GM12878 (cell line): Measurements from ENCODE around the gene RAET1G. TPM values are rescaled to one million over a fixed set of nuclear protein-coding genes. Genes with fewer than 3 reads are reported as not detected.
"Not testable (repeated sequence)": the region's sequence is repeated elsewhere in the genome, so short reads cannot be mapped to it uniquely, and the experiment has no call there.

Source experiments
- ATAC-seq: fragments of 200-7000 bp; cut with Tn5 transposase; 3 replicates; pipeline ENCODE4 v1.9.1; 2020; ENCODE audit warnings: mild to moderate bottlenecking, moderate library complexity
- BruUV-seq: library from RNA; stranded (reverse); fragments of 400-500 nt; replicated peaks from 2 replicates; lab custom pipeline; 2021; lab: Mats Ljungman, UMichigan
- CTCF ChIA-PET: fragments of 300-600 bp; sonication (Branson Sonifier 250); formaldehyde crosslinking; extraction: SDS; loops from one replicate; lab custom pipeline; 2021; ENCODE audit warnings: inconsistent platforms; lab: Yijun Ruan, JAX
- POLR2A ChIA-PET: fragments of 350-600 bp; formaldehyde crosslinking; extraction: SDS; loops from one replicate; lab custom pipeline; 2021; ENCODE audit warnings: inconsistent platforms; lab: Charles Lee
- RAD21 ChIA-PET: fragments of 300-600 bp; sonication (Branson Sonifier 250); formaldehyde crosslinking; loops from one replicate; lab custom pipeline; 2023; ENCODE audit warnings: antibody characterized with exemption; ENCODE audit not compliant: unreplicated experiment; lab: Charles Lee
- SMC1A ChIA-PET: fragments of 300-600 bp; sonication (Branson Sonifier 250); formaldehyde crosslinking; loops from one replicate; lab custom pipeline; 2023; ENCODE audit not compliant: unreplicated experiment, uncharacterized antibody; lab: Charles Lee
- DNase-seq: peaks from one replicate; pipeline ENCODE4 v3.0.0-alpha.2; 2011; ENCODE audit warnings: low read depth, low spot score
- FAIRE-seq: peaks from 3 replicates; lab custom pipeline; 2011; peaks lifted over from hg19 to GRCh38; lab: Jason Lieb, UNC
- H2AFZ ChIP-seq: 2 replicates; pipeline ENCODE4 v1.6.0; 2011; ENCODE audit warnings: low read depth, low read length, control low read depth; ENCODE audit not compliant: control insufficient read depth
- H3K27ac ChIP-seq: 2 replicates; pipeline ENCODE4 v1.5.1; 2011; ENCODE audit warnings: control low read depth; ENCODE audit not compliant: control insufficient read depth, insufficient read depth
- H3K27me3 ChIP-seq, 2 experiments: replicated peaks in 1 of 2; 2 replicates each; pipeline versions ENCODE4 v1.6.0 to v1.6.1; 2011; ENCODE audit warnings: low read length in 1 of 2; ENCODE audit not compliant: control insufficient read depth in 2 of 2, insufficient read depth in 2 of 2
- H3K36me3 ChIP-seq, 2 experiments: 2 replicates each; pipeline ENCODE4 v1.5.1; 2011; ENCODE audit warnings: low read length in 1 of 2; ENCODE audit not compliant: control insufficient read depth in 2 of 2, insufficient read depth in 2 of 2
- H3K4me1 ChIP-seq: 2 replicates; pipeline ENCODE4 v1.6.1; 2011; ENCODE audit warnings: mild to moderate bottlenecking, low read length, moderate library complexity, mixed read lengths; ENCODE audit not compliant: control insufficient read depth, insufficient read depth
- H3K4me2 ChIP-seq: 2 replicates; pipeline ENCODE4 v1.6.0; 2011; ENCODE audit warnings: control low read depth; ENCODE audit not compliant: control insufficient read depth, insufficient read depth
- H3K4me3 ChIP-seq: fragments of 200-600 bp; sonication (generic); 2 replicates; pipeline ENCODE4 v1.5.1; 2016
- H3K79me2 ChIP-seq: 2 replicates; pipeline ENCODE4 v1.6.0; 2011; ENCODE audit warnings: low read length; ENCODE audit not compliant: control insufficient read depth, insufficient read depth
- H3K9ac ChIP-seq: 2 replicates; pipeline ENCODE4 v1.8.0; 2011; ENCODE audit warnings: low read length, control low read depth, mixed read lengths; ENCODE audit not compliant: control insufficient read depth, insufficient read depth
- H3K9me3 ChIP-seq: replicated peaks from 3 replicates; pipeline ENCODE4 v1.5.1; 2011; ENCODE audit warnings: mild to moderate bottlenecking, low read length; ENCODE audit not compliant: control insufficient read depth, insufficient read depth
- H4K20me1 ChIP-seq: 2 replicates; pipeline ENCODE4 v1.6.0; 2011; ENCODE audit not compliant: control insufficient read depth, insufficient read depth
- CBX3 ChIP-seq: fragments of 200-600 bp; sonication (generic); IDR thresholded peaks from 2 replicates; pipeline ENCODE4 v1.6.1; 2016; ENCODE audit warnings: low read depth, borderline replicate concordance
- MXI1 ChIP-seq: fragments of 150-350 bp; IDR thresholded peaks from 2 replicates; pipeline ENCODE4 v1.6.1; 2011; ENCODE audit warnings: low read depth, mild to moderate bottlenecking, inconsistent platforms, low read length, improper control_type of control experiment
- MYB ChIP-seq: fragments of 150-350 bp; IDR thresholded peaks from 2 replicates; pipeline ENCODE4 v1.6.1; 2014; ENCODE audit warnings: mild to moderate bottlenecking, low read depth, low read length, borderline replicate concordance
- NBN ChIP-seq: fragments of 450-650 bp; IDR thresholded peaks from 2 replicates; pipeline ENCODE4 v1.6.1; 2016
- NKRF ChIP-seq: fragments of 450-650 bp; conservative IDR thresholded peaks from 2 replicates; pipeline ENCODE4 v1.6.1; 2017; ENCODE audit warnings: mild to moderate bottlenecking, moderate library complexity
- NR2C1 ChIP-seq: fragments of 450-650 bp; IDR thresholded peaks from 2 replicates; pipeline ENCODE4 v1.6.1; 2017; ENCODE audit warnings: antibody characterized with exemption, mild to moderate bottlenecking, moderate library complexity
- RB1 ChIP-seq: fragments of 450-650 bp; formaldehyde crosslinking; IDR thresholded peaks from 2 replicates; pipeline ENCODE4 v1.6.1; 2017; ENCODE audit warnings: mild to moderate bottlenecking, borderline replicate concordance
- TAF1 ChIP-seq: IDR thresholded peaks from 2 replicates; pipeline ENCODE4 v1.6.1; 2011; ENCODE audit warnings: mild to moderate bottlenecking, low read depth, low read length, borderline replicate concordance
- ZNF384 ChIP-seq: IDR thresholded peaks from 2 replicates; pipeline ENCODE4 v1.6.1; 2012; ENCODE audit warnings: low read depth, mild to moderate bottlenecking, low read length, improper control_type of control experiment, borderline replicate concordance
- WGBS: methylation state at CpG from one replicate; pipeline ENCODE4 v1.1.6; 2016; ENCODE audit warnings: low lambda C conversion rate; ENCODE audit not compliant: insufficient replicate concordance, insufficient coverage; ENCODE audit errors: missing lambda C conversion rate; 5-methylcytosine and 5-hydroxymethylcytosine counted together
- in situ Hi-C: fragments of 300-500 bp; cut with MboI; formaldehyde crosslinking; loops from 9 replicates; pipeline ENCODE4 v1.14.3; 2018; ENCODE audit warnings: mixed read lengths
- intact Hi-C: fragments of 100-400 bp; cut with micrococcal nuclease; formaldehyde crosslinking; loops from one replicate; pipeline ENCODE4 v1.14.2; 2022; ENCODE audit not compliant: unreplicated experiment
- polyA plus RNA-seq, 11 experiments: library from polyadenylated mRNA; depleted of rRNA in 4 of 11; unstranded in 6 of 11; stranded (reverse) in 5 of 11; fragments of >200 nt; fragmentation: Nextera tagmentation in 4 of 11; fragmentation: Illumina TruSeq in 1 of 11; extraction: Ambion mirVana in 4 of 11; extraction: Trizol in 1 of 11; gene quantifications; 1 replicate in 1 of 11; 2 replicates in 10 of 11; pipeline versions ENCODE4 v1.2.1 to v1.2.3, GENCODE V29; 2011 to 2016; ENCODE audit warnings: inconsistent platforms in 2 of 11, missing spikeins in 2 of 11, low read depth in 1 of 11
- total RNA-seq, 4 experiments: library from RNA; depleted of rRNA in 3 of 4; stranded (reverse); fragments of >200 nt in 3 of 4; fragmentation: Illumina TruSeq in 1 of 4; extraction: Trizol in 1 of 4; gene quantifications; 2 replicates each; pipeline versions ENCODE4 v1.2.1 to v1.2.3, GENCODE V29; 2013 to 2021
- TF ChIP-seq, protein P1 (sequence below): fragments of 450-650 bp; IDR thresholded peaks from 2 replicates; pipeline ENCODE4 v1.6.1; 2017; ENCODE audit warnings: low read depth, mild to moderate bottlenecking, moderate library complexity
- TF ChIP-seq, protein P2 (sequence below): fragments of 450-650 bp; IDR thresholded peaks from 2 replicates; pipeline ENCODE4 v1.6.1; 2017; ENCODE audit warnings: mild to moderate bottlenecking

The RAET1G gene
- total and polyA plus RNA-seq, 10 of the 15 experiments (the other 5 are each of a cell fraction or from before 2014, with no cell fraction given) = not detected

DNA sequence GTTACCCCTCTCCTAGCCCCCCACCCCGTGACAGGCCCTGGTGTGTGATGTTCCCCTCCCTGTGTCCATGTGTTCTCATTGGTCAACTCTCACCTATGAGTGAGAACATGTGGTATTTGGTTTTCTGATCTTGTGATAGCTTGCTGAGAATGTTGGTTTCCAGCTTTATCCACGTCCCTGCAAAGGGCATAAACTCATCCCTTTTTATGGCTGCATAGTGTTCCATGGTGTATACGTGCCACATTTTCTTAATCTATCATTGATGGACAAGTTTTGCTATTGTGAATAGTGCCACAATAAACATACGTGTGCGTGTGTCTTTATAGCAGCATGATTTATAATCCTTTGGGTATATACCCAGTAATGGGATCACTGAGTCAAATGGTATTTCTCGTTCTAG is 31.1 kb downstream of the RAET1G start:
- H3K4me3 ChIP-seq, POLR2A ChIA-PET, H3K9me3 ChIP-seq, SMC1A ChIA-PET, H3K9ac ChIP-seq, CTCF ChIA-PET, H4K20me1 ChIP-seq, H2AFZ ChIP-seq, DNase-seq, H3K27me3 ChIP-seq, BruUV-seq, RAD21 ChIA-PET, in situ Hi-C loops, ATAC-seq, H3K27ac ChIP-seq, H3K79me2 ChIP-seq, H3K36me3 ChIP-seq, intact Hi-C loops, H3K4me2 ChIP-seq, FAIRE-seq, H3K4me1 ChIP-seq: not testable (repeated sequence)
- WGBS = 15% methylated on average over 6 of the region's 6 CpGs

DNA sequence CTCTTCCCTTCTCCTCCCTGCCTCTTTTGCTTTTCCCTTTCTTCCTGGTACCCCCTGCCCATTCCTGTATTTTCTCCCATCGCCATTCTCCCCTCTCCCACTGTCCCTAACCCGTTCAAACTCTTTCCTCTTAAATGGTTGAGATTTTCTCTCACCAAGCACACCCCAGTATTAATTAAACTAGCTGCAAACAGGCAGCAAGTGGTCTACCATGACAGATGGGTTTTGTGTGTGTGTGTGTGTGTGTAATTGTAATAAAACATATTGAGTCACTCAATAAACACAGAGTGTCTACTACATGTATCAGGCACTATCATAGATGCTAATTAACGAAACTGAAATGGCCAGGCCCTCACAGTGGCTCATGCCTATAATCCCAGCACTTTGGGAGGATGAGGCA is 31.7 kb downstream of the RAET1G start:
- CTCF ChIA-PET = no interaction called here
- no peak for DNase-seq
- in situ Hi-C loops (no loop called here), intact Hi-C loops (no loop called here)
- Histone ChIP-seq H3K27me3 (no peaks in the 10 kb centered on the region; a peak in 2 of 4 replicates), H3K4me3 (no peak overlapping the region), H3K79me2 (no peaks in the 10 kb centered on the region), H3K36me3 (no peaks in the 10 kb centered on the region), H3K4me2 (no peak overlapping the region), H3K9ac (no peak overlapping the region), H3K9me3 (no peaks in the 10 kb centered on the region), H3K4me1 (no peaks in the 10 kb centered on the region), H2AFZ (no peak overlapping the region), H4K20me1 (no peaks in the 10 kb centered on the region), H3K27ac (no peak overlapping the region)
- POLR2A ChIA-PET = no interaction called here
- no peak for ATAC-seq
- 6% methylated on average over 3 of the region's 3 CpGs for WGBS
- RAD21 ChIA-PET = no interaction called here
- no TSS peak for BruUV-seq
- FAIRE-seq = no peak
- TF ChIP-seq CBX3 (no peak), NR2C1 (no peak), TAF1 (no peak), ZNF384 (no peak), MXI1 (no peak), RB1 (no peak), NBN (no peak), MYB (no peak), NKRF (no peak)
- TF ChIP-seq, protein P1, sequence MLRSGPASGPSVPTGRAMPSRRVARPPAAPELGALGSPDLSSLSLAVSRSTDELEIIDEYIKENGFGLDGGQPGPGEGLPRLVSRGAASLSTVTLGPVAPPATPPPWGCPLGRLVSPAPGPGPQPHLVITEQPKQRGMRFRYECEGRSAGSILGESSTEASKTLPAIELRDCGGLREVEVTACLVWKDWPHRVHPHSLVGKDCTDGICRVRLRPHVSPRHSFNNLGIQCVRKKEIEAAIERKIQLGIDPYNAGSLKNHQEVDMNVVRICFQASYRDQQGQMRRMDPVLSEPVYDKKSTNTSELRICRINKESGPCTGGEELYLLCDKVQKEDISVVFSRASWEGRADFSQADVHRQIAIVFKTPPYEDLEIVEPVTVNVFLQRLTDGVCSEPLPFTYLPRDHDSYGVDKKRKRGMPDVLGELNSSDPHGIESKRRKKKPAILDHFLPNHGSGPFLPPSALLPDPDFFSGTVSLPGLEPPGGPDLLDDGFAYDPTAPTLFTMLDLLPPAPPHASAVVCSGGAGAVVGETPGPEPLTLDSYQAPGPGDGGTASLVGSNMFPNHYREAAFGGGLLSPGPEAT = no peak
- TF ChIP-seq, protein P2, sequence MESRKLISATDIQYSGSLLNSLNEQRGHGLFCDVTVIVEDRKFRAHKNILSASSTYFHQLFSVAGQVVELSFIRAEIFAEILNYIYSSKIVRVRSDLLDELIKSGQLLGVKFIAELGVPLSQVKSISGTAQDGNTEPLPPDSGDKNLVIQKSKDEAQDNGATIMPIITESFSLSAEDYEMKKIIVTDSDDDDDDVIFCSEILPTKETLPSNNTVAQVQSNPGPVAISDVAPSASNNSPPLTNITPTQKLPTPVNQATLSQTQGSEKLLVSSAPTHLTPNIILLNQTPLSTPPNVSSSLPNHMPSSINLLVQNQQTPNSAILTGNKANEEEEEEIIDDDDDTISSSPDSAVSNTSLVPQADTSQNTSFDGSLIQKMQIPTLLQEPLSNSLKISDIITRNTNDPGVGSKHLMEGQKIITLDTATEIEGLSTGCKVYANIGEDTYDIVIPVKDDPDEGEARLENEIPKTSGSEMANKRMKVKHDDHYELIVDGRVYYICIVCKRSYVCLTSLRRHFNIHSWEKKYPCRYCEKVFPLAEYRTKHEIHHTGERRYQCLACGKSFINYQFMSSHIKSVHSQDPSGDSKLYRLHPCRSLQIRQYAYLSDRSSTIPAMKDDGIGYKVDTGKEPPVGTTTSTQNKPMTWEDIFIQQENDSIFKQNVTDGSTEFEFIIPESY = no peak
- SMC1A ChIA-PET = no interaction called here
